Left cardiac atrium (tissue), 4 donors: Measurements from ENCODE around the gene RNF14. TPM values are rescaled to one million over a fixed set of nuclear protein-coding genes. Genes with fewer than 3 reads are reported as not detected.

Source experiments
- ATAC-seq, 2 donors: fragments of 200-7000 bp; cut with Tn5 transposase; one replicate each; pipeline ENCODE4 v1.9.1; 2020; ENCODE audit warnings: mild to moderate bottlenecking in 2 of 2, moderate library complexity in 2 of 2
- DNase-seq: peaks from one replicate; pipeline ENCODE4 v3.0.0-alpha.2; 2020
- intact Hi-C, 2 donors: fragments of 100-400 bp; cut with DNase I; formaldehyde crosslinking; loops; one replicate each; pipeline versions ENCODE4 v1.14.1 to v1.15.1; 2022 to 2023
- total RNA-seq, 2 donors: library from RNA; stranded (reverse); fragmentation: NEBNext Ultra II Directional; extraction: Animal tissue kit (Norgen Biotek cat#: 25700); gene quantifications; one replicate each; pipeline ENCODE4 v1.2.1, GENCODE V29; 2021
- donor health status: DM: no; HTN: yes; CAD: no.
- donor health status: DM: no; HTN: yes; CAD: no; lungs with severe emphysema.
- donor health status: DM: yes; HTN: yes; CAD: no.
- donor health status: Dilated cardiomyopathy.

The RNF14 gene
- total RNA-seq, 2 donors from 2014 or later: 71.8 to 87.4 TPM

- intact Hi-C loops: no loop called here
- DNase-seq: no peak
- ATAC-seq: peak in 1 of 2 donors; percentile 14
These were observed 37.7 kb downstream of the RNF14 start for GRCh38 chr5:142006363-142007236.

GRCh38 chr5:142007237-142007544, 38.3 kb downstream of the RNF14 start:
- ATAC-seq (no peak), DNase-seq (no peak)
- intact Hi-C loops: no loop called here

GRCh38 chr5:142008813-142009212, 39.9 kb downstream of the RNF14 start:
- ATAC-seq (no peak), DNase-seq (no peak)
- intact Hi-C loops: no loop called here

GRCh38 chr5:142009886-142010285, 41.0 kb downstream of the RNF14 start:
- intact Hi-C loops: loop anchor here (5.0 kb wide), 2 partner anchors 127 to 132 kb away; no protein-coding TSS in a partner anchor
- ATAC-seq (no peak), DNase-seq (no peak)

GRCh38 chr5:142011572-142012185, 42.8 kb downstream of the RNF14 start:
- no peak for ATAC-seq
- intact Hi-C loops: loop anchor here (5.0 kb wide), 2 partner anchors 126 to 131 kb away; no protein-coding TSS in a partner anchor
- no peak for DNase-seq

GRCh38 chr5:142012186-142012785, 43.4 kb downstream of the RNF14 start:
- intact Hi-C loops: loop anchor here (5.0 kb wide), 2 partner anchors 125 to 130 kb away; no protein-coding TSS in a partner anchor

GRCh38 chr5:142012792-142013388, 44.0 kb downstream of the RNF14 start, which contains the start of gene GNPDA1:
Gene GNPDA1, minus strand, starts transcription at chr5:142013027. Its CDS starts 992 bp downstream, at chr5:142012035.
- DNase-seq: peak; percentile 87
- intact Hi-C loops: loop anchor here (5.0 kb wide), 2 partner anchors 124 to 129 kb away; no protein-coding TSS in a partner anchor

More at GRCh38 chr5:142012186-142012785, 43.4 kb downstream of the RNF14 start:
- peak; percentile 58 for DNase-seq
- peak; percentile 42 to 44 for ATAC-seq

GRCh38 chr5:142013734-142014521, 45.0 kb downstream of the RNF14 start:
- intact Hi-C loops: loop anchor here (5.0 kb wide), 2 partner anchors 123 to 128 kb away; no protein-coding TSS in a partner anchor
- DNase-seq: peak; percentile 60
- ATAC-seq: peak in 1 of 2 donors; percentile 45

More at GRCh38 chr5:142012792-142013388, 44.0 kb downstream of the RNF14 start, which contains the start of gene GNPDA1:
- peak; percentile 92 to 98 for ATAC-seq

GRCh38 chr5:142014911-142015584, 46.1 kb downstream of the RNF14 start:
- intact Hi-C loops: loop anchor here (5.0 kb wide), 3 partner anchors 92 to 127 kb away; partner anchors contain the start of gene NDFIP1 (in 1 of the 2)
- DNase-seq (no peak), ATAC-seq (peak in 1 of 2 donors; percentile 21)

- DNase-seq (no peak), ATAC-seq (no peak)
- intact Hi-C loops: loop anchor here in 1 of 2 donors (5.0 kb wide), 1 partner anchor 91 kb away; the partner anchor contains the start of gene NDFIP1
These were observed 47.1 kb downstream of the RNF14 start for GRCh38 chr5:142015781-142016533.

- intact Hi-C loops: loop anchor here in 1 of 2 donors (5.0 kb wide), 1 partner anchor 91 kb away; the partner anchor contains the start of gene NDFIP1
- DNase-seq: no peak
- no peak for ATAC-seq
These were observed 47.7 kb downstream of the RNF14 start for GRCh38 chr5:142016556-142016955.

- ATAC-seq (no peak), DNase-seq (no peak)
- intact Hi-C loops: loop anchor here in 1 of 2 donors (5.0 kb wide), 1 partner anchor 89 kb away; the partner anchor contains the start of gene NDFIP1
These were observed 49.0 kb downstream of the RNF14 start for GRCh38 chr5:142017832-142018427.

- intact Hi-C loops: no loop called here
- ATAC-seq (no peak), DNase-seq (no peak)
These were observed 51.3 kb downstream of the RNF14 start for GRCh38 chr5:142020122-142020659.

- DNase-seq (no peak), ATAC-seq (no peak)
- intact Hi-C loops: no loop called here
These were observed 54.9 kb downstream of the RNF14 start for GRCh38 chr5:142023836-142024235.

- DNase-seq (peak; percentile 92), ATAC-seq (peak; percentile 100)
- intact Hi-C loops: no loop called here
These were observed 55.9 kb downstream of the RNF14 start for GRCh38 chr5:142024771-142025304.

GRCh38 chr5:142025637-142026036, 56.7 kb downstream of the RNF14 start:
- intact Hi-C loops: no loop called here
- ATAC-seq (no peak), DNase-seq (no peak)
